ENCODE measurements around the gene B3GAT1. TPM values are rescaled to one million over a fixed set of nuclear protein-coding genes. Genes with fewer than 3 reads are reported as not detected.

Gene B3GAT1
- polyA plus RNA-seq, 4 donors, result 0.54 to 1.4 (median 0.57) TPM; not detected in 1

DNA sequence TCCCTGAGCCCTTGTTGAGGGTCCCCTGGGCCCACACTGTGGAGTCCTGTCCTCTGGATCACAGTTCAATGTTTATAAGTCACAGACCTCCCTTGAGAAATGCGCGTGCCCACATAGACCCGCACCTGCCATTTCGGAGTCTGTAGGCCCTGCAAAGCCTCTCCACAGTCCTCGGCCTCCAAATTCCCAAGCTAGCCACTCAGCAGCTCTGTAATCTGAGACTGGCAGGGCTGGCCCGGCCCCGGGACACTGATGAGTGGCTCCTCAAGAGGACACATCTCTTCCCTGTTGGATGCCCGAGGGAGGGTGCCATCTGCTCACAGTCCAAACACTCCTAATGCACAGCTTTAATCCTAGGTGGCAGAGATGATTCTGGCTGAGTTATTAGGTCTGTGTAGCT is 39.1 kb downstream of the B3GAT1 start:
- Histone ChIP-seq H3K36me3 (ENCODE audit: control insufficient read depth in 3 of 3, insufficient read depth in 2 of 3, low read depth in 1 of 3, low read length in 3 of 3) (peaks cover 0 to 2% (median 0%) of the 10 kb centered on the region in 3 donors), H3K27ac (ENCODE audit: low read depth in 1 of 3, low read length in 2 of 3) (no peak overlapping the region), H3K4me3 (ENCODE audit: low read depth in 1 of 3, low read length in 3 of 3) (no peak overlapping the region), H3K4me1 (ENCODE audit: control insufficient read depth in 3 of 3, insufficient read depth in 2 of 3, low read depth in 1 of 3, low read length in 2 of 3) (no peaks in the 10 kb centered on the region), H3K9me3 (ENCODE audit: control insufficient read depth in 2 of 2, insufficient read depth in 1 of 2, low read depth in 1 of 2, low read length in 1 of 2) (peaks cover 0 to 3% of the 10 kb centered on the region in 2 donors), H3K27me3 (ENCODE audit: control insufficient read depth in 3 of 3, insufficient read depth in 3 of 3, low read length in 3 of 3) (no peaks in the 10 kb centered on the region)
- no peak for FAIRE-seq
- 85 to 92% (median 87%) methylated on average over 8 of the region's 8 CpGs for WGBS, 3 donors
- DNase-seq, result no peak

DNA sequence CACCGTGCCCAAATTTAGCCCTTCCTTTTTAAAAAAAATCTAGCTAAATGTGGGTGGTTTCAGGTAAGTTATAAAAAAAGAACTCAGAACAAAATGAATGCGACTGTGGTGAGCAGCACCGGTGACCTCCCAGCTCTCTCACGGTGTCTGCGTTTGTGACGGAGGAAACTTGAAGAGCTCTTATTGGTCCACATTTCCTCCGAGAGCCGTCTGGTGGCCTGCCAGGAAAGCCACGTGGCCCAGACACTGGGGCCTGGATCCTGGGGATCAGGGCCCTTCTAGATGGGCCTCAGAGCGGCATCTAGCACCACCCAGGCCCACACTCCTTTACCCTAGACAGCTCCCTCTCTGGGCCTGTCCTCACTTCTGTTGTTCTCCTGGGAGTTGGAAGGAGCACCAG is 39.5 kb downstream of the B3GAT1 start:
- no peak overlapping the region for H3K4me3 ChIP-seq (ENCODE audit: low read depth in 1 of 3, low read length in 3 of 3)
- H3K4me1 ChIP-seq (ENCODE audit: control insufficient read depth in 3 of 3, insufficient read depth in 2 of 3, low read depth in 1 of 3, low read length in 2 of 3), result no peaks in the 10 kb centered on the region
- H3K36me3 ChIP-seq (ENCODE audit: control insufficient read depth in 3 of 3, insufficient read depth in 2 of 3, low read depth in 1 of 3, low read length in 3 of 3), result peaks cover 0 to 2% (median 0%) of the 10 kb centered on the region in 3 donors
- DNase-seq (no peak), FAIRE-seq (no peak)
- no peak overlapping the region for H3K27ac ChIP-seq (ENCODE audit: low read depth in 1 of 3, low read length in 2 of 3)
- 82 to 89% (median 83%) methylated on average over 10 of the region's 10 CpGs for WGBS, 3 donors
- no peaks in the 10 kb centered on the region for H3K27me3 ChIP-seq (ENCODE audit: control insufficient read depth in 3 of 3, insufficient read depth in 3 of 3, low read length in 3 of 3)
- H3K9me3 ChIP-seq (ENCODE audit: control insufficient read depth in 2 of 2, insufficient read depth in 1 of 2, low read depth in 1 of 2, low read length in 1 of 2), result no peaks in the 10 kb centered on the region

DNA sequence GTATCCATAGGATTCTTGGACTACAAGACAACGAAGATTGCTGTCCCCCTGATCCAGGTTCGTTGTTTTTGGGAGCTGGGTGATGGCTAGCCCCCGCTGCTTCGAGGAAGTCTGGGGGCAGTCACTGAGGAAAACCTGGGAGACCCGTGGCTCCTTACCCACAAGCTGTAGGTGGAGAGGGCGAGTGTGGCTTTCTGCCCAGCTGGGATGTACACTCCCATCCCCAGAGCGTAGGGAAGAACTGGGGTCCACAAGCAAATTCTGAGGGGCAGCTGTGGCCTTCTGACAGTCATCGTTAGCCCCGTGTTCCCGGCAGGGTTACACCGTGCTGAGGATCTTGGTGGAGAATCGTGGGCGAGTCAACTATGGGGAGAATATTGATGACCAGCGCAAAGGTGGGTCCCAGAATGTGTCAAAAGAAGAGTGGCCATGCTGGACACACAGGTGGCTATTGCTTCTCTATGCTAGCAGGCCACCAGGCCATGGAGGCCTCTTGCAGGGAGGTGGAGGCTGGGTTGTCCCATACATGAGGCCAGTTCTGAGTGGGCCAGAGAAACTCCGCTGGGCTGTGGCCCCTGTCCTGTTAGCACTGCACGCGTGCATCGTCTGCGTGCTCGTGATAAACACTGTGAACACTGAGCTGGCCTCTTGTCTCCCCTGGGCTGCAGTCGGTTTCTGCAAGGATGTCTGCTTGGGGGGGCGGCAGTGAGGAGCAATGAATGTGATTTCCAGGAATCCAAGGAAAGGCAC is 40.4 kb downstream of the B3GAT1 start:
- no peaks in the 10 kb centered on the region for H3K4me1 ChIP-seq (ENCODE audit: control insufficient read depth in 3 of 3, insufficient read depth in 2 of 3, low read depth in 1 of 3, low read length in 2 of 3)
- H3K4me3 ChIP-seq (ENCODE audit: low read depth in 1 of 3, low read length in 3 of 3), result no peak overlapping the region
- no peak overlapping the region for H3K27ac ChIP-seq (ENCODE audit: low read depth in 1 of 3, low read length in 2 of 3)
- 92 to 93% (median 93%) methylated on average over 22 of the region's 22 CpGs for WGBS, 3 donors
- H3K27me3 ChIP-seq (ENCODE audit: control insufficient read depth in 3 of 3, insufficient read depth in 3 of 3, low read length in 3 of 3), result no peaks in the 10 kb centered on the region
- DNase-seq (no peak), FAIRE-seq (no peak)
- no peaks in the 10 kb centered on the region for H3K9me3 ChIP-seq (ENCODE audit: control insufficient read depth in 2 of 2, insufficient read depth in 1 of 2, low read depth in 1 of 2, low read length in 1 of 2)
- H3K36me3 ChIP-seq (ENCODE audit: control insufficient read depth in 3 of 3, insufficient read depth in 2 of 3, low read depth in 1 of 3, low read length in 3 of 3), result peaks cover 0 to 2% (median 0%) of the 10 kb centered on the region in 3 donors

DNA sequence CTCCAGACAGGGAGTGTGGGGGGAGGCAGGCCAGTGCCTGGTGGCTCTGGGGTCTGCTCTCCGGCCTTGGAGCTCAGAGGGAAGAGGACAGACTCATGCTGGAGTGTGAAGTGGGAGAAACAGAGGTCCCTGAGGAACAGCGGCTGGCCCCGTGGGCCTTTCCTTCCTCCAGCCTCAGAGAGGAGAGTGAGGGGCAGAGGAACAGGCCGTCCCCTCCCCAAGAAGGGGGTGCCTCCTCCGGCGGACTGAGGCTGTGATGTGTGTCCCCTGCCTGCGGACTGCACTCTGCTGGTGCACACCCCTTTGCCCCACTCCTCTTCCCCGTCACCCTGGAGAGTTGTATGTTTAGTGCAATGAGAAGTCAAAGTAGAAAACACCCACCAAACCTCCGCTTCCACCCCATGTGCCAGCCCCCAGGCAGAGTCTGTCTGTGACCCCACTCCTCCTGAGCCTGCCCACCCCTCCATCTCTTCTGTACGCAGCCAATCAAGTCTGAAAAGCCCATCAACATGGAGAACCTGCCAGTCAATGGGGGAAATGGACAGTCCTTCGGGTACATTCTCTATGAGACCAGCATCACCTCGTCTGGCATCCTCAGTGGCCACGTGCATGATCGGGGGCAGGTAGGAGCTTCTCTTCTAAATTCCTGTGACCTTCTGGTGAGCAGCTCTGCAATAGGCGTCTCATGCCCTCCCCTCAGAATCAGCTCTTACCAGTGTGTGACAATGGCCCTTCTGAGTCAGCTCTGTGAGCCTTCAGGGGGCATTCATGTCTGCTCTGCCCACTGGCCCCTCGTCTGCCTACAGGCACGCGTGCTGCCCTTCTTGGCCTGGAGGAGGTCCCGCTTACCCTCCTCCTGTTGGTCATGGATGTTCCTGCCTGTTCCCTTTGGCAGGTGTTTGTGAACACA is 41.3 kb downstream of the B3GAT1 start:
- no peaks in the 10 kb centered on the region for H3K4me1 ChIP-seq (ENCODE audit: control insufficient read depth in 3 of 3, insufficient read depth in 2 of 3, low read depth in 1 of 3, low read length in 2 of 3)
- H3K4me3 ChIP-seq (ENCODE audit: low read depth in 1 of 3, low read length in 3 of 3), result no peak overlapping the region
- no peaks in the 10 kb centered on the region for H3K27me3 ChIP-seq (ENCODE audit: control insufficient read depth in 3 of 3, insufficient read depth in 3 of 3, low read length in 3 of 3)
- DNase-seq, result no peak
- H3K9me3 ChIP-seq (ENCODE audit: control insufficient read depth in 2 of 2, insufficient read depth in 1 of 2, low read depth in 1 of 2, low read length in 1 of 2), result no peaks in the 10 kb centered on the region
- no peak overlapping the region for H3K27ac ChIP-seq (ENCODE audit: low read depth in 1 of 3, low read length in 2 of 3)
- no peak for FAIRE-seq
- WGBS, 3 donors, result 88 to 93% (median 92%) methylated on average over 17 to 19 of the region's 19 CpGs
- peaks cover 0 to 2% (median 0%) of the 10 kb centered on the region in 3 donors for H3K36me3 ChIP-seq (ENCODE audit: control insufficient read depth in 3 of 3, insufficient read depth in 2 of 3, low read depth in 1 of 3, low read length in 3 of 3)

DNA sequence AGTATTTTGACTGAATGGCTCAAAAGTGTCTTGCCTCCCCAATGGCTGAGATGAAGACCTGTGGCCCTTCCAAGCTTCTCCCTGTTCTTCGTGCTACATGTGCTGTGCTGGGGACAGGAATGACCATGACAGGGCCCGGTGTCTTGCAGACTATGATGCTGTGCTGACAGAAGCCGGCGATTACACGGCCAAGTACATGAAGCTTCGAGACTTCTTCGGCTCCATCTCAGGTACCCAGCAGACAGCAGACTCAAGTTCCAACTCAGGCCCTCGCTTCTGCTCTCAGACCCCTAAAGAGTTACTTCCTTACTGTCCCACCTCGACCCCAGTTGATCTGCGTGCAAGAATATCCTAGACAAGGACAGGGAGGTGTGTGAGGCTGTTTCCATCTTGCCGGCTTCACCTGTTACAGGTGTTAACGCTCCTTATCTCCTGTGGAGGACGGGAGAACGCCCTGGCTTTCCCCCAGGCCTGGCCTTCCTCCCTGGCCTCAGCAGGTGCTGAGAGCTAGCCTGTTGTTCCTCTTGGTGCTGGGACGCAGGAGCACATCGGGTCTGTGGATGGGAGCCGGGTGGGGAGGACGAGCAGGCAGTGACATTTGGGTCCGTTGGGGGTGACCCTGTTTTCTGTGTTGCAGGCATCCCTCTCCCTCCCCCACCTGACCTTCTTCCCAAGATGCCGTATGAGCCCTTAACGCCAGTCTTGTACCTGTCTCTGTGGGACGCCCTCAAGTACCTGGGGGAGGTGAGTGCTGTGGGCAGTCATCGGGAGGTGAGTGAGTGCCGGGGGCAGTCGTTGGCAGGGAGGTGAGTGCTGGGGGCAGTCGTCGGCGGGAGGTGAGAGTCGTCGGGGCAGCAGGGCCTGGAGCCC is 42.2 kb downstream of the B3GAT1 start:
- no peak for FAIRE-seq
- 88% methylated on average over 29 to 30 of the region's 30 CpGs for WGBS, 3 donors

GRCh38 chr11:134367781-134368180 is 44.3 kb downstream of the B3GAT1 start:
- 90 to 94% (median 92%) methylated on average over 18 of the region's 18 CpGs for WGBS, 3 donors

More for the DNA sequence above, 42.2 kb downstream of the B3GAT1 start:
- Histone ChIP-seq H3K9me3 (ENCODE audit: control insufficient read depth in 2 of 2, insufficient read depth in 1 of 2, low read depth in 1 of 2, low read length in 1 of 2) (no peaks in the 10 kb centered on the region), H3K27ac (ENCODE audit: low read depth in 1 of 3, low read length in 2 of 3) (no peak overlapping the region), H3K36me3 (ENCODE audit: control insufficient read depth in 3 of 3, insufficient read depth in 2 of 3, low read depth in 1 of 3, low read length in 3 of 3) (peaks cover 0 to 2% (median 0%) of the 10 kb centered on the region in 3 donors), H3K4me1 (ENCODE audit: control insufficient read depth in 3 of 3, insufficient read depth in 2 of 3, low read depth in 1 of 3, low read length in 2 of 3) (no peaks in the 10 kb centered on the region), H3K27me3 (ENCODE audit: control insufficient read depth in 3 of 3, insufficient read depth in 3 of 3, low read length in 3 of 3) (no peaks in the 10 kb centered on the region), H3K4me3 (ENCODE audit: low read depth in 1 of 3, low read length in 3 of 3) (no peak overlapping the region)
- DNase-seq, result no peak

DNA sequence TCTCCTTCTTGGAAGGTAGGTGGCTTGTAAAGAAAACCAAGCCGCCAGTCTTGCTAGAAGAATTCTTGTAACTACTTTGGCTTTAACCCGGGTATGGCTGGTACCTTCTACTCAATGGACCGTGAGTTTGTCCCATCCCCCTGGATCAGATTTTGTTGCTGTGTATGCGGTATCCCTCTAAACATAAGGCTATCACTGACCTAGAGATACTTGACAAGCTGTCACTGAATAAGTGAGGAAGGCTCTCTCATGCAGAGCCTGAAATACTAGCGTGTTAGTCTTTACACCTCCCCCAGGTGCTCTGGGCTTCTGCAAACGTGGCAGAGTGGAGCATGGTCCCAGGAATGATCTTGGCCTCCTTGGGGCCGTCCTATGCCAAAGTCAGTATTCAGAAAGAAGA is 45.8 kb downstream of the B3GAT1 start:
- FAIRE-seq (no peak), DNase-seq (no peak)
- no peak overlapping the region for H3K27ac ChIP-seq (ENCODE audit: low read depth in 1 of 3, low read length in 2 of 3)
- H3K9me3 ChIP-seq (ENCODE audit: control insufficient read depth in 2 of 2, insufficient read depth in 1 of 2, low read depth in 1 of 2, low read length in 1 of 2), result no peaks in the 10 kb centered on the region
- H3K4me3 ChIP-seq (ENCODE audit: low read depth in 1 of 3, low read length in 3 of 3), result no peak overlapping the region
- H3K27me3 ChIP-seq (ENCODE audit: control insufficient read depth in 3 of 3, insufficient read depth in 3 of 3, low read length in 3 of 3), result no peaks in the 10 kb centered on the region
- peaks cover 0 to 2% (median 0%) of the 10 kb centered on the region in 3 donors for H3K36me3 ChIP-seq (ENCODE audit: control insufficient read depth in 3 of 3, insufficient read depth in 2 of 3, low read depth in 1 of 3, low read length in 3 of 3)
- WGBS, 3 donors, result 78 to 90% (median 81%) methylated on average over 7 of the region's 7 CpGs
- H3K4me1 ChIP-seq (ENCODE audit: control insufficient read depth in 3 of 3, insufficient read depth in 2 of 3, low read depth in 1 of 3, low read length in 2 of 3), result no peaks in the 10 kb centered on the region

More at GRCh38 chr11:134367781-134368180, 44.3 kb downstream of the B3GAT1 start:
- Histone ChIP-seq H3K4me1 (ENCODE audit: control insufficient read depth in 3 of 3, insufficient read depth in 2 of 3, low read depth in 1 of 3, low read length in 2 of 3) (no peaks in the 10 kb centered on the region), H3K27me3 (ENCODE audit: control insufficient read depth in 3 of 3, insufficient read depth in 3 of 3, low read length in 3 of 3) (no peaks in the 10 kb centered on the region), H3K9me3 (ENCODE audit: control insufficient read depth in 2 of 2, insufficient read depth in 1 of 2, low read depth in 1 of 2, low read length in 1 of 2) (no peaks in the 10 kb centered on the region), H3K27ac (ENCODE audit: low read depth in 1 of 3, low read length in 2 of 3) (no peak overlapping the region), H3K4me3 (ENCODE audit: low read depth in 1 of 3, low read length in 3 of 3) (no peak overlapping the region), H3K36me3 (ENCODE audit: control insufficient read depth in 3 of 3, insufficient read depth in 2 of 3, low read depth in 1 of 3, low read length in 3 of 3) (peaks cover 0 to 2% (median 0%) of the 10 kb centered on the region in 3 donors)
- no peak for DNase-seq
- FAIRE-seq, result no peak
